GM19193 (cell line): ENCODE measurements around the gene KCNG4.

Source experiments
- POLR2A ChIP-seq: IDR thresholded peaks from 4 replicates; pipeline ENCODE4 v1.6.1; 2011; ENCODE audit not compliant: insufficient read depth, insufficient read length; ENCODE audit errors: extremely low read depth

KCNG4 gene

GRCh38 chr16:84228256-84228838 lies 11.5 kb downstream of the KCNG4 start:
- TF ChIP-seq POLR2A = no peak

- TF ChIP-seq POLR2A = no peak
Measured at GRCh38 chr16:84227548-84227947, 12.3 kb downstream of the KCNG4 start.

- TF ChIP-seq POLR2A = no peak
Measured at GRCh38 chr16:84226026-84226425, 13.8 kb downstream of the KCNG4 start.

- no peak for TF ChIP-seq POLR2A
Measured at GRCh38 chr16:84225571-84225970, 14.2 kb downstream of the KCNG4 start.

- no peak for TF ChIP-seq POLR2A
Measured at GRCh38 chr16:84225126-84225525, 14.7 kb downstream of the KCNG4 start.

- TF ChIP-seq POLR2A = no peak
Measured at GRCh38 chr16:84224554-84224953, 15.3 kb downstream of the KCNG4 start.

- no peak for TF ChIP-seq POLR2A
Measured at GRCh38 chr16:84223456-84223855, 16.4 kb downstream of the KCNG4 start.

GRCh38 chr16:84220851-84221250 lies 19.0 kb downstream of the KCNG4 start:
- no peak for TF ChIP-seq POLR2A

GRCh38 chr16:84218956-84219355 lies 20.9 kb downstream of the KCNG4 start:
- TF ChIP-seq POLR2A = no peak

- TF ChIP-seq POLR2A = no peak
Measured at GRCh38 chr16:84218176-84218823, 21.5 kb downstream of the KCNG4 start.

GRCh38 chr16:84215531-84215930 lies 24.3 kb downstream of the KCNG4 start:
- TF ChIP-seq POLR2A = no peak

- TF ChIP-seq POLR2A = no peak
Measured at GRCh38 chr16:84214451-84215066, 25.3 kb downstream of the KCNG4 start.

GRCh38 chr16:84212631-84213030 lies 27.2 kb downstream of the KCNG4 start:
- TF ChIP-seq POLR2A = no peak

GRCh38 chr16:84212154-84212553 lies 27.7 kb downstream of the KCNG4 start:
- TF ChIP-seq POLR2A = no peak

- TF ChIP-seq POLR2A = no peak
Measured at GRCh38 chr16:84209989-84210388, 29.8 kb downstream of the KCNG4 start.

- no peak for TF ChIP-seq POLR2A
Measured at GRCh38 chr16:84207879-84208278, 31.9 kb downstream of the KCNG4 start.
